HG03175 (cell line): ENCODE results near the gene RASL10B.

Source experiments
- ATAC-seq: cut with Tn5 transposase; IDR thresholded peaks from one replicate; pipeline ENCODE4 v1.9.1; 2021; ENCODE audit warnings: mild to moderate bottlenecking, moderate library complexity; ENCODE audit not compliant: unreplicated experiment

Gene RASL10B

GRCh38 chr17:35791681-35792350, 60.4 kb downstream of the RASL10B start:
- no peak for ATAC-seq
